Raji (cell line): ENCODE measurements around the gene NR3C2.

Experiments used
- POLR2A ChIP-seq: IDR thresholded peaks from 2 replicates; pipeline ENCODE4 v1.6.1; 2011; ENCODE audit warnings: low read depth, low read length, control low read depth; ENCODE audit not compliant: insufficient read depth

Gene NR3C2

GRCh38 chr4:148270630-148271029 is 171.6 kb downstream of the NR3C2 start:
- no peak for TF ChIP-seq POLR2A

- no peak for TF ChIP-seq POLR2A
These were observed 173.4 kb downstream of the NR3C2 start for GRCh38 chr4:148268835-148269234.

DNA sequence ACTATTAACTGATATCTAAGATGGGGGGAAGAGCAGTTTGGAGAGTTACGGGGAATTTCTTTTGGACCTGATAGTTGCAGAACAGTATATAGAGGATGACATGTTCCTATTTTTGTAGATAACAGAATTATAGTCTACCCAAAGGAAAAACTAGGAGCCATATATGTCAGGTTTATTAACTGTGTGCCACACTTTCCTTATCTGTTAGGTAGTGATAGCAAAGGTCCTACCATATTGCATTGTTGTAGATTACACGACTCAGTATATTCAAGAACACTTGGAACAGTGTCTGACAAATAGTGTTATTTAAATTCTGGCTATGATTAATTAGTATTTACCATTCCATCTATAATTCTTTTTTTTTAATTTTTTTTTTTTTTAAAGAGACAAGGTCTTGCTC is 175.3 kb downstream of the NR3C2 start:
- TF ChIP-seq POLR2A, result no peak

- TF ChIP-seq POLR2A, result no peak
These were observed 176.0 kb downstream of the NR3C2 start for GRCh38 chr4:148266240-148266639.

- TF ChIP-seq POLR2A, result no peak
These were observed 176.6 kb downstream of the NR3C2 start for GRCh38 chr4:148265627-148266026.

DNA sequence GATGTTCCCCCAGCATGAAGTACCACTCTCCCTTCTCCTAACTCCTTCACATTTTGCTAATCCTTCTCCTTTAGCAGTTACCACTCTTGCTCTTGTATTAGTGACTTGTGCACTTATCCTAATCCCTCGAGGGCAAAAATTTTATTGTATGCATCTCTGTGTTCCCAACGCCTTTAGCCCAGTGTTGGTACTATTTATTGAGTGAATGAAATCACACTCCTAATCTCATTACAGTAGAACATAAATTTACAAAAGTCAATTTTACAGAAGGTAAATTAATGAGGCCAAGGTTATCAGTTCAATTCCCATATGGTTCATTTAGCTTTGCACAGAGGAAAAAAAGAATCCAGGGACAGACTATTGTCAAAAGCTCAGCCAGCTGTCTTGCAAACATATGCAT is 178.4 kb downstream of the NR3C2 start:
- no peak for TF ChIP-seq POLR2A

DNA sequence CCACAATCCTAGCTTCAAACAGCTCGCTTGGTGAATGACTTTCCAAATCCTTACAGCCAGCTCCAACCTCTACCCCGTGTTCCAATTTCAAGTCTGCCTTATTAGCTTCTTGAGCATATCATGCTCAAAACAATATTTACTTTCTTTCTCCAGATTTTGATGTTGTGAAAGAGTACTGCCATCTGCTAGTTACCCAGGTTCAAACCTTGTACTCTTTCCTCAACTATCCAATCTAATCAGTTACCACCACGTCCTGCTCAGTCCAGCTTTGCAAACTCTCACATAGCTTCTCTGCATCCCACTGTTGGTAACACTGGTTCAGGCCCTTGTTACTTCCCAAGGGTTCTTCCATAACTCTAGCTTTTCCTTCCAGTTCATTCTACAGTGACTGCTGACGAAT is 179.1 kb downstream of the NR3C2 start:
- no peak for TF ChIP-seq POLR2A

GRCh38 chr4:148261848-148262247 is 180.4 kb downstream of the NR3C2 start:
- no peak for TF ChIP-seq POLR2A

DNA sequence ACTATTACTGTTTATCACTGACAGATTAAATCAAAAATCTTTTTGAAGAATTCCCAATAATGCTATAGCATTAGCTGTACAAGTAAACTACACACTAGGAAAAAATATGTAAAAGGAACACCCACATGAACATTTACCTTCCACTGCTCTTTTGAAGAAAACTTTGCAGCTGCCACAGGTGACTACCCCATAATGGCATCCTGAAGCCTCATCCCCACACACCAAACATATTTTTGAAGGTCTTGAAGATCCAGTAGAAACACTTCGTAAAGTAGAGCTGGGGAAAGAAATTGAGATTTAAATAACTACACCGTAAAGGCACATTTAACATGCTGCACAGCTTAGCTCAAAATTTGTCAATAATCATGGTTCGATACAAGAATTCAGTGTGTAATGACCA is 182.4 kb downstream of the NR3C2 start:
- TF ChIP-seq POLR2A, result no peak

- no peak for TF ChIP-seq POLR2A
These were observed 183.7 kb downstream of the NR3C2 start for GRCh38 chr4:148258535-148258934.

DNA sequence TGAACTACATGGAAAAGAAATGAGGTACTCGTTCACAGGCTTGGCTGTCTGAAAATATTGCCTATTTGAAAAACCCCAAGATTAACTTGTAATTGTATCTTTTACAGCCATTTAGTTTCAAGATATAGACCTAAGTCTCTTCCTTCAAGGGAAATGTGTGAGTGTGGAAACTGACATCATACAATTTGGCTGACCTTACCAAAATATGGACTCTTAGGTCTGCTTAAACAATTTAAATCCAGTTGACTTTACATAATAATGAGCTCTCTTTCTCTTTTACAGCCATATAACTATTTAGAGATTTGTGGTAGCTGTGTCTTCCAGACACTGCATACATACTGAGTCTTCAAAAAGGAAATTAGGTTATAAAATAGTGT is 186.9 kb downstream of the NR3C2 start:
- no peak for TF ChIP-seq POLR2A

- TF ChIP-seq POLR2A, result no peak
These were observed 187.4 kb downstream of the NR3C2 start for GRCh38 chr4:148254621-148255343.

DNA sequence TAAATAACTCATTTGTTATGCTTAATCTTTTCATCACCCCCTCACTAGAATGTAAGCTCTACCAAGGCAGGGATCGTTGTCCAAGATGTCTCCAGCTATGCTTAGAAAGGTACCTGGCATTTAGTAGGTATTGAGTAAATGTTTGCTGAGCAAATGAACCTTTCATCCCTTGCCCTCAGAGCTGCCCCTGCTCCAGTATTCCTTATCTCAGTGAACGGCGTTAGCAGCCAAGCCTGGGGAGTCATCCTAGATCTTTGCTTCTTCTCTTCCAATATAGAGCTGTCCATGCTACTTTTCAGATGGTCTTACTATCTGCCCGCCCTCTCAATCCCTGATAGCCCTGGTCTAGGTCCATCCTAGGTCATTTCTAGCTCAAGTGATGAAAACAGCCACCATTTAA is 188.4 kb downstream of the NR3C2 start:
- no peak for TF ChIP-seq POLR2A

DNA sequence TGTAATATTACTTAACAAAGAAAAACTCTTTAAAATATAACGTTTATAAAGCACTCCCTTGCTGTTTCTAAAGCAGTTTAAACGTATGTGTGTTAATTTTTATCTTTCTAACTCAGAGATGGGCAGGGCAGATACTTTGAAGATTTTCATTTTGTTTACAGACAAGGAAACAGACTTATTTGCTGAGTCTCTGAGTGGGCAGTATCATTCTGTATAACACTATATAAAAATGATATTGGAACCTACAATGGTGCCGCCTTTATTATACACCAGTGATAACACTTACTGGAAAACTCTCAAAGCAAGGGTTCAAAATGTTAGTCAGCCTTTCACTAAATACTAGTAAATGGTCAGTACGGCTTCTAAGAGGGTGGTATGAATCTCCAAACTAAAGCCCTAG is 193.4 kb downstream of the NR3C2 start:
- TF ChIP-seq POLR2A, result no peak

DNA sequence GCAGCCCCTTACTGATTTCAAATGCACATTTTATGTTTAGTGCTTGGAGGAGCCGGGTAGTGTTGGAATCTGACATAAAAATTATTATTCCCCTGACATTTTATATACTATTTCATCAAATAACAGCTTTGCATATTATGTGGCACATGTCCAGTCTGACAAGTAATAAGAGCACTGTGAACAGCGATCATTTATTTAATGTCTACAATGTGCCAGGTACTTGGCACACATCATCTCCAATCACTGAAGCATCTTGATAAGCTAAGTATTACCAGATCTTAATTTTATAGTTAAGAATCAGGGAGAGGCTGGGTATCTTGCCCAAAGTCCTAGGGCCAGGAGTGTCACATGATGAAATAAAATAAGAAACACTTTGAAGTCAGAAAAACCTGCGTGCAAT is 197.2 kb downstream of the NR3C2 start:
- TF ChIP-seq POLR2A, result no peak

- no peak for TF ChIP-seq POLR2A
These were observed 198.4 kb downstream of the NR3C2 start for GRCh38 chr4:148243837-148244236.

DNA sequence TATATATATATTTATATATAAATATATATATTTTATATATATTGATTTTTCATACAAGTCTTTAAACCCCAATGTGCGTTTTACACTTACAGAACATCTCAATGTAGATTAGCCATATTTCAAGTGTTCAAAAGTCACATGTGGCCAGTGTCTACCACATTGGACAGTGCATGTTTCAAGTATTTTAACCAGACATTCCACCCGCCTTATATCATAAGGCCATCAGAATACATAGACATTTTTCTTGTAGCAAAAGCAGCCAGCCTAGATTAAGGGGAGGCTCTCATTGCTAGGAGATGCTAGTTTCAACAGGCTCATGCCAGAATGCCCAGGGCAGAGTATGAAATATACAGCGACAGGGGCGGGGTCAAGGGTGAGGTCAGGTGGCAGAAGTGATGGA is 202.0 kb downstream of the NR3C2 start:
- no peak for TF ChIP-seq POLR2A

DNA sequence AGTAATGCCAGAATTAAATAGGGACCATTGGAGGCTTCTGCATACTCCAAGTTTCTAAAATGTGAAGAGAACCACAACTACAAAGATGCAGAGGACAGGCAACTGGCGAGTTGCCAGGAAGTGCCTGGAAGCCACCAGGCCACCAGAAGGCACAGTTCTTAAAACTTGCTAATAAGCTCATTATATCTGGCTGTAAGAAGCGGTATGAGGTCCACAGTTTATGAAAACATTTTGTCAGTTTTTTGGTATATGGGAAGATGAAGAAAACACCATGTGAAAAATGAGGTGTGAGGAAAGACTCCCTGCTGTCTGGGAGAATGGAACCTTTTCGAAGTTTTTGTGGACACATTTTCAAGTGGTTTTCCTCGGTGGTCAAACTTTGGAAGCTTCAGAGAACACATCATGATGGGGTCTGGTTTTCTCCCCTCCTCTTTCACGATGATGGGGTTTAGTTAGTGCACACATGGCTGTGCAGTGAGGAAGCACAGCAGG is 202.7 kb downstream of the NR3C2 start:
- TF ChIP-seq POLR2A, result no peak
